Spleen (tissue), 7 donors: ENCODE results near the gene MTIF2.

Source experiments
- POLR2A ChIP-seq, 3 donors: fragments of 450-650 bp; IDR thresholded peaks; one replicate each; pipeline ENCODE4 v1.5.1; 2017; ENCODE audit warnings: antibody characterized with exemption in 3 of 3, mild to moderate bottlenecking in 1 of 3
- TF ChIP-seq, protein P1 (sequence below), 11 experiments: fragments of 200-600 bp in 7 of 11; fragments of 450-650 bp in 4 of 11; sonication (generic) in 4 of 11; IDR thresholded peaks in 8 of 11; conservative IDR thresholded peaks in 3 of 11; 1 replicate in 7 of 11; 2 replicates in 4 of 11; pipeline versions ENCODE4 v1.4.0 to v1.8.0; 2016 to 2021; ENCODE audit warnings: antibody characterized with exemption in 11 of 11, inconsistent platforms in 4 of 11, mild to moderate bottlenecking in 1 of 11
- donor health status: DM: no; HTN: no; CAD: no; lungs with moderate emphysema.
- donor health status: DM: no; HTN: no; CAD: no.
- donor health status: DM: no; HTN: no; CAD: no.

DNA sequence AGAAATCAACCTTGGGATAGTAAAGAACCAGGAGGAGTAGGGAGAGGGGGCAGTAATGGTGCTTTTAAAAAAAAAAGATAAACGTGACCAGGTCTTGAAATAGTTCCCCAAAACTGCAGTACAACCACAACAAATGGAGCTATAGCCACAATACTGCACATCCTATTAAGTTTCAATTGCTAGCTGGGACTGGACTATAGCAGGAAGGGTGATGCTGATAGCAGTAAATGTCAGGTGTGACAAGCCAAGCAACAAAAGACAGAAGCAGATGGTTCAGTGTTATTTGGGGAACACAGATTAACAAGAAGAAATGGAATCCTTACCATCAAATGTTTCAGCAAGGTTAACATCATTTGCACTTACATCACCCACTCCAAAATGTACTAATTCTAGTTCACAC, 26.4 kb downstream of the MTIF2 start:
- TF ChIP-seq POLR2A (IDR thresholded peaks at IDR 0.05): no peak
- TF ChIP-seq, protein P1, sequence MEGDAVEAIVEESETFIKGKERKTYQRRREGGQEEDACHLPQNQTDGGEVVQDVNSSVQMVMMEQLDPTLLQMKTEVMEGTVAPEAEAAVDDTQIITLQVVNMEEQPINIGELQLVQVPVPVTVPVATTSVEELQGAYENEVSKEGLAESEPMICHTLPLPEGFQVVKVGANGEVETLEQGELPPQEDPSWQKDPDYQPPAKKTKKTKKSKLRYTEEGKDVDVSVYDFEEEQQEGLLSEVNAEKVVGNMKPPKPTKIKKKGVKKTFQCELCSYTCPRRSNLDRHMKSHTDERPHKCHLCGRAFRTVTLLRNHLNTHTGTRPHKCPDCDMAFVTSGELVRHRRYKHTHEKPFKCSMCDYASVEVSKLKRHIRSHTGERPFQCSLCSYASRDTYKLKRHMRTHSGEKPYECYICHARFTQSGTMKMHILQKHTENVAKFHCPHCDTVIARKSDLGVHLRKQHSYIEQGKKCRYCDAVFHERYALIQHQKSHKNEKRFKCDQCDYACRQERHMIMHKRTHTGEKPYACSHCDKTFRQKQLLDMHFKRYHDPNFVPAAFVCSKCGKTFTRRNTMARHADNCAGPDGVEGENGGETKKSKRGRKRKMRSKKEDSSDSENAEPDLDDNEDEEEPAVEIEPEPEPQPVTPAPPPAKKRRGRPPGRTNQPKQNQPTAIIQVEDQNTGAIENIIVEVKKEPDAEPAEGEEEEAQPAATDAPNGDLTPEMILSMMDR (IDR thresholded peaks at IDR 0.05 in 8 of 11, conservative IDR thresholded peaks at IDR 0.05 in 3 of 11): no peak
